Sigmoid colon (tissue), 4 donors: ENCODE measurements around the gene ASIC5.

Experiments
- CTCF ChIP-seq, 4 experiments: fragments of 450-650 bp in 3 of 4; fragments of 200-600 bp in 1 of 4; IDR thresholded peaks; one replicate each; pipeline ENCODE4 v1.5.1; 2016 to 2019; ENCODE audit warnings: antibody characterized with exemption in 4 of 4, mild to moderate bottlenecking in 3 of 4, moderate library complexity in 2 of 4
- POLR2AphosphoS5 ChIP-seq, 4 donors: sonication (generic); formaldehyde crosslinking; IDR thresholded peaks; one replicate each; pipeline ENCODE4 v1.6.1; 2017; ENCODE audit warnings: antibody characterized with exemption in 4 of 4

- TF ChIP-seq POLR2AphosphoS5 (IDR thresholded peaks at IDR 0.05), result no peak
- no peak for TF ChIP-seq CTCF (IDR thresholded peaks at IDR 0.05)
These were observed 19.1 kb downstream of the ASIC5 start for GRCh38 chr4:155846929-155847328.
